ENCODE measurements around the gene CRY2.

DNA sequence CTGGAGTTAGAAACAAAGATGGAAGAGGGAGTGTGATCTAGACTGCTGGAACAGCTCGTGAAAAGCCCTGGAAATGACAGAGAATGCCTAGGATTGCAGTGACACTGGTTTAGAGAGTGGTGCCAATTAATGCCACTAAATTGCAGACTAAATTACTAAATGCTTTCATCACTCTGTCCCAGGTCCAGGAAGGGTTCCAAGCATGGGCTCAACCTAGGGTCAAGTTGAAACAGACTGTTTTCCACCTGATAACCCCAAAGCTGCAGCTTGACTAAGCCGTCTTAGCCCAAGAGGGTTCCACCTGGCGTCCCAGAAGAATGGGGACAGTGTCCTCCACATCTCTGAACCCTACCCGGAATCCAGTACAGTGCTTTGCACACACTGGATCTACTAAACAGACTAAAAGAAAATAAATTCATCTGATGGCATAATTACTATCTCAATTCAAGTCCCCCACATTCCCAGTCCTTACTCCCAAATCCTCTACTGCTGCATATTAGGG lies 1.1 kb upstream of the CRY2 start:
- TF ChIP-seq, protein P1, sequence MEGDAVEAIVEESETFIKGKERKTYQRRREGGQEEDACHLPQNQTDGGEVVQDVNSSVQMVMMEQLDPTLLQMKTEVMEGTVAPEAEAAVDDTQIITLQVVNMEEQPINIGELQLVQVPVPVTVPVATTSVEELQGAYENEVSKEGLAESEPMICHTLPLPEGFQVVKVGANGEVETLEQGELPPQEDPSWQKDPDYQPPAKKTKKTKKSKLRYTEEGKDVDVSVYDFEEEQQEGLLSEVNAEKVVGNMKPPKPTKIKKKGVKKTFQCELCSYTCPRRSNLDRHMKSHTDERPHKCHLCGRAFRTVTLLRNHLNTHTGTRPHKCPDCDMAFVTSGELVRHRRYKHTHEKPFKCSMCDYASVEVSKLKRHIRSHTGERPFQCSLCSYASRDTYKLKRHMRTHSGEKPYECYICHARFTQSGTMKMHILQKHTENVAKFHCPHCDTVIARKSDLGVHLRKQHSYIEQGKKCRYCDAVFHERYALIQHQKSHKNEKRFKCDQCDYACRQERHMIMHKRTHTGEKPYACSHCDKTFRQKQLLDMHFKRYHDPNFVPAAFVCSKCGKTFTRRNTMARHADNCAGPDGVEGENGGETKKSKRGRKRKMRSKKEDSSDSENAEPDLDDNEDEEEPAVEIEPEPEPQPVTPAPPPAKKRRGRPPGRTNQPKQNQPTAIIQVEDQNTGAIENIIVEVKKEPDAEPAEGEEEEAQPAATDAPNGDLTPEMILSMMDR (IDR thresholded peaks at IDR 0.05; ENCODE audit: low read depth, low read length, poor library complexity, severe bottlenecking), result no peak
- no peak for TF ChIP-seq EZH2phosphoT487 (IDR thresholded peaks at IDR 0.05; ENCODE audit: borderline replicate concordance, low read length)
